ENCODE data around the gene TIMM13.

- TF ChIP-seq POLR2A (IDR thresholded peaks at IDR 0.05) = no peak
- TF ChIP-seq, protein P1, sequence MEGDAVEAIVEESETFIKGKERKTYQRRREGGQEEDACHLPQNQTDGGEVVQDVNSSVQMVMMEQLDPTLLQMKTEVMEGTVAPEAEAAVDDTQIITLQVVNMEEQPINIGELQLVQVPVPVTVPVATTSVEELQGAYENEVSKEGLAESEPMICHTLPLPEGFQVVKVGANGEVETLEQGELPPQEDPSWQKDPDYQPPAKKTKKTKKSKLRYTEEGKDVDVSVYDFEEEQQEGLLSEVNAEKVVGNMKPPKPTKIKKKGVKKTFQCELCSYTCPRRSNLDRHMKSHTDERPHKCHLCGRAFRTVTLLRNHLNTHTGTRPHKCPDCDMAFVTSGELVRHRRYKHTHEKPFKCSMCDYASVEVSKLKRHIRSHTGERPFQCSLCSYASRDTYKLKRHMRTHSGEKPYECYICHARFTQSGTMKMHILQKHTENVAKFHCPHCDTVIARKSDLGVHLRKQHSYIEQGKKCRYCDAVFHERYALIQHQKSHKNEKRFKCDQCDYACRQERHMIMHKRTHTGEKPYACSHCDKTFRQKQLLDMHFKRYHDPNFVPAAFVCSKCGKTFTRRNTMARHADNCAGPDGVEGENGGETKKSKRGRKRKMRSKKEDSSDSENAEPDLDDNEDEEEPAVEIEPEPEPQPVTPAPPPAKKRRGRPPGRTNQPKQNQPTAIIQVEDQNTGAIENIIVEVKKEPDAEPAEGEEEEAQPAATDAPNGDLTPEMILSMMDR (IDR thresholded peaks at IDR 0.05 in 4 of 5, conservative IDR thresholded peaks at IDR 0.05 in 1 of 5) = no peak
These were observed 42.2 kb downstream of the TIMM13 start for GRCh38 chr19:2385053-2385721.
